Loucy (cell line): ENCODE results near the gene DOCK8.

Experiments used
- H2AFZ ChIP-seq: fragments of 200-600 bp; sonication (generic); 2 replicates; pipeline ENCODE4 v1.6.0; 2016; ENCODE audit warnings: antibody characterized with exemption, mild to moderate bottlenecking, low read length, moderate library complexity
- H3F3A ChIP-seq: fragments of 200-600 bp; 2 replicates; pipeline ENCODE4 v1.6.0; 2016; ENCODE audit warnings: antibody characterized with exemption, low read depth, mild to moderate bottlenecking
- H3K27me3 ChIP-seq: fragments of 200-600 bp; sonication (generic); 2 replicates; pipeline ENCODE4 v1.6.1; 2014; ENCODE audit warnings: low read length, mild to moderate bottlenecking; ENCODE audit not compliant: insufficient read depth, poor library complexity, severe bottlenecking
- H3K36me3 ChIP-seq: fragments of 200-600 bp; sonication (generic); 2 replicates; pipeline ENCODE4 v1.6.1; 2016; ENCODE audit warnings: low read length; ENCODE audit not compliant: insufficient read depth
- H3K4me1 ChIP-seq: fragments of 200-600 bp; sonication (generic); 2 replicates; pipeline ENCODE4 v1.5.1; 2014; ENCODE audit warnings: low read length, mild to moderate bottlenecking; ENCODE audit not compliant: insufficient read depth, poor library complexity, severe bottlenecking
- H3K4me2 ChIP-seq: fragments of 200-600 bp; sonication (generic); 2 replicates; pipeline ENCODE4 v1.6.0; 2014; ENCODE audit warnings: antibody characterized with exemption, low read length, low read depth, mild to moderate bottlenecking; ENCODE audit not compliant: poor library complexity, severe bottlenecking
- H3K4me3 ChIP-seq: fragments of 200-600 bp; sonication (generic); 2 replicates; pipeline ENCODE4 v1.5.1; 2014; ENCODE audit warnings: low read length, mild to moderate bottlenecking, mixed read lengths; ENCODE audit not compliant: poor library complexity, severe bottlenecking
- H3K79me2 ChIP-seq: fragments of 200-600 bp; sonication (generic); 2 replicates; pipeline ENCODE4 v1.6.1; 2014; ENCODE audit warnings: low read length; ENCODE audit not compliant: insufficient read depth
- H3K9ac ChIP-seq: fragments of 200-600 bp; sonication (generic); 2 replicates; pipeline ENCODE4 v1.6.0; 2014; ENCODE audit warnings: mild to moderate bottlenecking, low read depth, low read length, moderate library complexity; ENCODE audit not compliant: poor library complexity, severe bottlenecking
- H3K9me2 ChIP-seq: fragments of 200-600 bp; sonication (generic); replicated peaks from 2 replicates; pipeline ENCODE4 v1.6.1; 2016; ENCODE audit warnings: low read depth, low read length, mixed read lengths
- H3K9me3 ChIP-seq: fragments of 200-600 bp; sonication (generic); 2 replicates; pipeline ENCODE4 v1.6.1; 2014; ENCODE audit warnings: mild to moderate bottlenecking, antibody characterized with exemption, low read length, low read depth; ENCODE audit not compliant: insufficient read depth
- H4K20me1 ChIP-seq: fragments of 200-600 bp; sonication (generic); 2 replicates; pipeline ENCODE4 v1.6.0; 2014; ENCODE audit warnings: antibody characterized with exemption, low read length, mild to moderate bottlenecking; ENCODE audit not compliant: insufficient read depth, poor library complexity, severe bottlenecking
- CTCF ChIP-seq: fragments of 200-600 bp; sonication (generic); conservative IDR thresholded peaks from 2 replicates; pipeline ENCODE4 v1.5.1; 2014; ENCODE audit warnings: mild to moderate bottlenecking, antibody characterized with exemption, low read length
- EZH2phosphoT487 ChIP-seq: fragments of 200-600 bp; IDR thresholded peaks from 2 replicates; pipeline ENCODE4 v1.6.1; 2018; ENCODE audit warnings: antibody characterized with exemption, mild to moderate bottlenecking, moderate library complexity, borderline replicate concordance

The DOCK8 gene

GRCh38 chr9:279674-280073 lies 65.0 kb downstream of the DOCK8 start:
- Histone ChIP-seq H4K20me1 (peaks cover 21% of the 10 kb centered on the region), H3K27me3 (no peaks in the 10 kb centered on the region), H3F3A (0 out of 2 replicates have a peak, but pooled peaks cover 4% of the 10 kb centered on the region), H3K4me2 (peak overlapping the region; percentile 97), H3K79me2 (peaks cover 100% of the 10 kb centered on the region), H3K36me3 (peaks cover 16% of the 10 kb centered on the region; the same call in 1 of the 2 replicates), H3K9me2 (no peaks in the 10 kb centered on the region), H3K9me3 (no peaks in the 10 kb centered on the region), H3K4me3 (peak overlapping the region; percentile 50), H2AFZ (no peak overlapping the region), H3K4me1 (peaks cover 82% of the 10 kb centered on the region), H3K9ac (peak overlapping the region; percentile 63)
- TF ChIP-seq CTCF (no peak), EZH2phosphoT487 (no peak)

GRCh38 chr9:281741-282645 lies 67.3 kb downstream of the DOCK8 start:
- Histone ChIP-seq H3F3A (0 out of 2 replicates have a peak, but pooled peaks cover 4% of the 10 kb centered on the region), H4K20me1 (peaks cover 21% of the 10 kb centered on the region), H2AFZ (no peak overlapping the region), H3K9ac (peak overlapping the region; percentile 3), H3K4me2 (peak overlapping the region; percentile 48), H3K36me3 (peaks cover 38% of the 10 kb centered on the region), H3K4me3 (peak overlapping the region; percentile 0), H3K79me2 (peaks cover 99% of the 10 kb centered on the region), H3K4me1 (peaks cover 69% of the 10 kb centered on the region), H3K9me2 (no peaks in the 10 kb centered on the region), H3K27me3 (no peaks in the 10 kb centered on the region), H3K9me3 (no peaks in the 10 kb centered on the region)
- no peak for TF ChIP-seq CTCF
- TF ChIP-seq EZH2phosphoT487: no peak

- Histone ChIP-seq H3K36me3 (peaks cover 67% of the 10 kb centered on the region), H3K9me3 (no peaks in the 10 kb centered on the region), H3K4me1 (peaks cover 29% of the 10 kb centered on the region), H4K20me1 (peaks cover 26% of the 10 kb centered on the region), H3K4me2 (no peak overlapping the region), H3K4me3 (no peak overlapping the region), H3K79me2 (peaks cover 80% of the 10 kb centered on the region), H3K9me2 (no peaks in the 10 kb centered on the region), H3F3A (no peaks in the 10 kb centered on the region; the same call in 1 of the 2 replicates), H2AFZ (no peak overlapping the region), H3K9ac (no peak overlapping the region), H3K27me3 (no peaks in the 10 kb centered on the region)
- no peak for TF ChIP-seq EZH2phosphoT487
- no peak for TF ChIP-seq CTCF
Observed at GRCh38 chr9:286071-286740, 71.5 kb downstream of the DOCK8 start.
